ENCODE results near the gene PFAS.

GRCh38 chr17:8234361-8235270, 14.5 kb upstream of the PFAS start:
- TF ChIP-seq CTCF (IDR thresholded peaks at IDR 0.05; ENCODE audit: poor library complexity) (no peak), EZH2phosphoT487 (IDR thresholded peaks at IDR 0.05; ENCODE audit: low read depth, severe bottlenecking, unreplicated experiment) (no peak), EZH2 (IDR thresholded peaks at IDR 0.05; ENCODE audit: borderline replicate concordance) (no peak)
